ENCODE results near the gene CISH.
A peak's percentile ranks its signal among the peaks of the same experiment; 100 is the strongest.

The CISH gene

GRCh38 chr3:50567386-50568167 lies 44.0 kb downstream of the CISH start, which contains the start of gene C3orf18:
TSS of gene C3orf18 (minus strand) at chr3:50567747. CDS start at chr3:50565699, 2,048 bp downstream.
- TF ChIP-seq, protein P1, sequence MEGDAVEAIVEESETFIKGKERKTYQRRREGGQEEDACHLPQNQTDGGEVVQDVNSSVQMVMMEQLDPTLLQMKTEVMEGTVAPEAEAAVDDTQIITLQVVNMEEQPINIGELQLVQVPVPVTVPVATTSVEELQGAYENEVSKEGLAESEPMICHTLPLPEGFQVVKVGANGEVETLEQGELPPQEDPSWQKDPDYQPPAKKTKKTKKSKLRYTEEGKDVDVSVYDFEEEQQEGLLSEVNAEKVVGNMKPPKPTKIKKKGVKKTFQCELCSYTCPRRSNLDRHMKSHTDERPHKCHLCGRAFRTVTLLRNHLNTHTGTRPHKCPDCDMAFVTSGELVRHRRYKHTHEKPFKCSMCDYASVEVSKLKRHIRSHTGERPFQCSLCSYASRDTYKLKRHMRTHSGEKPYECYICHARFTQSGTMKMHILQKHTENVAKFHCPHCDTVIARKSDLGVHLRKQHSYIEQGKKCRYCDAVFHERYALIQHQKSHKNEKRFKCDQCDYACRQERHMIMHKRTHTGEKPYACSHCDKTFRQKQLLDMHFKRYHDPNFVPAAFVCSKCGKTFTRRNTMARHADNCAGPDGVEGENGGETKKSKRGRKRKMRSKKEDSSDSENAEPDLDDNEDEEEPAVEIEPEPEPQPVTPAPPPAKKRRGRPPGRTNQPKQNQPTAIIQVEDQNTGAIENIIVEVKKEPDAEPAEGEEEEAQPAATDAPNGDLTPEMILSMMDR (IDR thresholded peaks at IDR 0.05; ENCODE audit: low read length, missing control alignments), result no peak
- DNase-seq (ENCODE audit: low read depth), result peak; percentile 89
- H3K4me3 ChIP-seq (replicated peaks; ENCODE audit: low read depth, low read length), result peak within 1 kb of the TSS; percentile 98

DNA sequence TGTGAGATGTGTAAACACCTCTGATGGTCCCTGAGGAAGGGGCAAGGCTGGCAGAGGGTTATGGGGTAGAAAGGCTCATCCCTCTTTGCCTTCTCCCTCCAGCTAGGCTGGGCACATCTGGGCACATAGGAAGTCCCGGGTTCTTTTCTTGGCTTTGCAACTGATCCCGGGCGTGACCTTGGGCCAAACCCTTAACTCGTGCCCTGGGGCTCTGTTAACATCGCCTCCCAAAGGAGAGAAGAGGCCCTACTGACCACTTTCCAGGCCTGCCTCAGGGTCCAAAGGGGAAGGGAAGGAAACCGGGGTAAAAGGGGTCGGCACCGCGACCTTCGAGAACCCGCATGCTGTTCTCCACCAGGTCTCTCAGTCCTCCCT lies 44.6 kb downstream of the CISH start:
- TF ChIP-seq, protein P1 (IDR thresholded peaks at IDR 0.05; ENCODE audit: low read length, missing control alignments), result no peak
- no peak for DNase-seq (ENCODE audit: low read depth)
- peak overlapping the region; percentile 57 for H3K4me3 ChIP-seq (replicated peaks; ENCODE audit: low read depth, low read length)

DNA sequence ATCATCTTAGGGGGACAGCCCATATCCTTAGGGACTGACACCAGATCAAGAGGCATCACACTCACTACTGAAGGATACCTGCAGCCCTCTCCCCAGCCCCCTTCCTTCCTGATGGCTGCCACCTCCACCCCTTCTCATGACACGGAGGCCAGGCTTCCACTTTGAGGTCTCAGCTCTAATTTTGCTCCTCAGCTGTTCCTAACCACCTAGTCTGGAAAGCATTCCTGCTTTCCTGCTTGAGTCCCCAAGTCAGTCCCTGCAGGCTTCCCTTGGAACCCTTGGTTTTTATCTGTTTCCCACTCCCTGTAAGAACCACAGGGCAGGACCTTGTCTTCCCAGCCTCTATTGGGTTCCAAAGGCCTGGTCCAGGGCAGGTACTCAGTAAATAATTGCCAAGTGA lies 47.3 kb downstream of the CISH start:
- no peak overlapping the region for H3K4me3 ChIP-seq (replicated peaks; ENCODE audit: low read depth, low read length)
- TF ChIP-seq, protein P1 (IDR thresholded peaks at IDR 0.05; ENCODE audit: low read length, missing control alignments), result no peak
- no peak for DNase-seq (ENCODE audit: low read depth)

DNA sequence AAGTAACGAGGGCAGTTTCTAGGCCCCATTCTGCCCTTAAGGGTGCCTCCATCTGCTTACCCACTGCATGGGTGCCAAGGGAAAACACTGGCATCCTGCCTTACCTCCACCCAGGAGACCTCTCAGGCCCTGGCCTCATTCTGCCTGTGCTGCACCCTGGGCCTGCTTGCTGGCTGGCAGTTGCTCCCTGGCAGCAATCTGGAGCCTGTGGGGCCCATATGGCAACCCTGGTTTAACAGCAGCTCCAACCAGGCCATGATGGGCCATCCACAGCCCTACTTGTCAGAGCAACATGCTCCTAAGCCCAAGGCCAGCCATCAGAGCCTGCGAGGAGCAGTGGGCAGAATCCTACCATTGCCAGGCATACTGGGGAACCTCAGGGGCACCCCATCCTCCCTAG lies 47.7 kb downstream of the CISH start:
- DNase-seq (ENCODE audit: low read depth), result no peak
- TF ChIP-seq, protein P1 (IDR thresholded peaks at IDR 0.05; ENCODE audit: low read length, missing control alignments), result no peak
- H3K4me3 ChIP-seq (replicated peaks; ENCODE audit: low read depth, low read length), result no peak overlapping the region

- DNase-seq (ENCODE audit: low read depth), result peak; percentile 11
- no peak overlapping the region for H3K4me3 ChIP-seq (replicated peaks; ENCODE audit: low read depth, low read length)
Observed at GRCh38 chr3:50562861-50563260, 48.7 kb downstream of the CISH start.

GRCh38 chr3:50559702-50560101 lies 51.9 kb downstream of the CISH start:
- no peak overlapping the region for H3K4me3 ChIP-seq (replicated peaks; ENCODE audit: low read depth, low read length)
- no peak for DNase-seq (ENCODE audit: low read depth)
- TF ChIP-seq, protein P1 (IDR thresholded peaks at IDR 0.05; ENCODE audit: low read length, missing control alignments), result no peak

More at GRCh38 chr3:50562861-50563260, 48.7 kb downstream of the CISH start:
- TF ChIP-seq, protein P1 (IDR thresholded peaks at IDR 0.05; ENCODE audit: low read length, missing control alignments), result no peak

- no peak overlapping the region for H3K4me3 ChIP-seq (replicated peaks; ENCODE audit: low read depth, low read length)
- DNase-seq (ENCODE audit: low read depth), result no peak
- TF ChIP-seq, protein P1 (IDR thresholded peaks at IDR 0.05; ENCODE audit: low read length, missing control alignments), result no peak
Observed at GRCh38 chr3:50557915-50558314, 53.7 kb downstream of the CISH start.
